Subcutaneous abdominal adipose tissue (tissue), 5 donors: ENCODE results near the gene OPTC.

Source experiments
- H3K27ac ChIP-seq: one replicate; pipeline ENCODE4 v1.7.0; 2013; ENCODE audit warnings: low read depth, mild to moderate bottlenecking, inconsistent platforms, low read length, moderate library complexity
- H3K27me3 ChIP-seq, 5 donors: one replicate each; pipeline ENCODE4 v1.7.0; 2013; ENCODE audit warnings: low read length in 5 of 5, inconsistent platforms in 1 of 5; ENCODE audit not compliant: control insufficient read depth in 5 of 5, insufficient read depth in 4 of 5
- H3K36me3 ChIP-seq, 5 donors: one replicate each; pipeline ENCODE4 v1.7.0; 2013; ENCODE audit warnings: low read length in 5 of 5; ENCODE audit not compliant: control insufficient read depth in 5 of 5, insufficient read depth in 5 of 5
- H3K4me1 ChIP-seq, 5 donors: one replicate each; pipeline ENCODE4 v1.7.0; 2013; ENCODE audit warnings: low read length in 5 of 5, mild to moderate bottlenecking in 3 of 5, moderate library complexity in 1 of 5; ENCODE audit not compliant: control insufficient read depth in 5 of 5, insufficient read depth in 5 of 5
- H3K4me3 ChIP-seq, 5 donors: one replicate each; pipeline ENCODE4 v1.7.0; 2013; ENCODE audit warnings: low read length in 5 of 5, low read depth in 1 of 5
- H3K9ac ChIP-seq, 5 donors: one replicate each; pipeline ENCODE4 v1.7.0; 2013; ENCODE audit warnings: low read length in 5 of 5, mild to moderate bottlenecking in 4 of 5, moderate library complexity in 3 of 5
- H3K9me3 ChIP-seq, 5 donors: one replicate each; pipeline ENCODE4 v1.7.0; 2013; ENCODE audit warnings: low read length in 5 of 5; ENCODE audit not compliant: control insufficient read depth in 5 of 5
- donor health status: healthy.
- donor health status: healthy.
- donor health status: healthy.
- donor health status: healthy.
- donor health status: healthy.

OPTC gene

GRCh38 chr1:203537806-203538464 lies 44.0 kb downstream of the OPTC start:
- Histone ChIP-seq H3K27me3 (no peaks in the 10 kb centered on the region), H3K27ac (peak overlapping the region; percentile 54), H3K4me1 (peaks cover 0 to 33% (median 26%) of the 10 kb centered on the region in 5 donors), H3K9me3 (no peaks in the 10 kb centered on the region), H3K9ac (no peak overlapping the region), H3K4me3 (no peak overlapping the region), H3K36me3 (no peaks in the 10 kb centered on the region)

- Histone ChIP-seq H3K4me3 (no peak overlapping the region), H3K27ac (peak overlapping the region; percentile 23), H3K4me1 (peaks cover 0 to 33% (median 26%) of the 10 kb centered on the region in 5 donors), H3K27me3 (no peaks in the 10 kb centered on the region), H3K36me3 (no peaks in the 10 kb centered on the region), H3K9ac (no peak overlapping the region), H3K9me3 (no peaks in the 10 kb centered on the region)
Observed at GRCh38 chr1:203538726-203539125, 44.8 kb downstream of the OPTC start.

GRCh38 chr1:203539831-203540546 lies 46.0 kb downstream of the OPTC start:
- H3K27ac ChIP-seq, result no peak overlapping the region
- H3K4me3 ChIP-seq, result no peak overlapping the region
- H3K27me3 ChIP-seq, result no peaks in the 10 kb centered on the region
- no peak overlapping the region for H3K9ac ChIP-seq
- peaks cover 0 to 29% (median 26%) of the 10 kb centered on the region in 5 donors for H3K4me1 ChIP-seq
- H3K9me3 ChIP-seq, result no peaks in the 10 kb centered on the region
- H3K36me3 ChIP-seq, result no peaks in the 10 kb centered on the region

- peaks cover 0 to 28% (median 19%) of the 10 kb centered on the region in 5 donors for H3K4me1 ChIP-seq
- H3K9me3 ChIP-seq, result no peaks in the 10 kb centered on the region
- H3K4me3 ChIP-seq, result no peak overlapping the region
- no peak overlapping the region for H3K9ac ChIP-seq
- H3K36me3 ChIP-seq, result no peaks in the 10 kb centered on the region
- H3K27me3 ChIP-seq, result no peaks in the 10 kb centered on the region
- no peak overlapping the region for H3K27ac ChIP-seq
Observed at GRCh38 chr1:203544485-203544884, 50.5 kb downstream of the OPTC start.

GRCh38 chr1:203544978-203545816 lies 51.2 kb downstream of the OPTC start:
- Histone ChIP-seq H3K27ac (peak overlapping the region; percentile 61), H3K4me3 (no peak overlapping the region), H3K9me3 (no peaks in the 10 kb centered on the region), H3K9ac (no peak overlapping the region), H3K36me3 (no peaks in the 10 kb centered on the region), H3K27me3 (no peaks in the 10 kb centered on the region), H3K4me1 (peaks cover 0 to 28% (median 19%) of the 10 kb centered on the region in 5 donors)

- peaks cover 0 to 28% (median 19%) of the 10 kb centered on the region in 5 donors for H3K4me1 ChIP-seq
- H3K27me3 ChIP-seq, result no peaks in the 10 kb centered on the region
- no peaks in the 10 kb centered on the region for H3K9me3 ChIP-seq
- no peaks in the 10 kb centered on the region for H3K36me3 ChIP-seq
- no peak overlapping the region for H3K4me3 ChIP-seq
- peak overlapping the region; percentile 95 for H3K27ac ChIP-seq
- H3K9ac ChIP-seq, result no peak overlapping the region
Observed at GRCh38 chr1:203546274-203546673, 52.3 kb downstream of the OPTC start.

GRCh38 chr1:203547147-203547546 lies 53.2 kb downstream of the OPTC start:
- Histone ChIP-seq H3K4me1 (peaks cover 0 to 28% (median 19%) of the 10 kb centered on the region in 5 donors), H3K9ac (peak overlapping the region in 2 of 5 donors; percentile 12 to 56)

GRCh38 chr1:203547771-203548421 lies 53.9 kb downstream of the OPTC start:
- H3K27me3 ChIP-seq, result no peaks in the 10 kb centered on the region
- peak overlapping the region in 1 of 5 donors; percentile 12 for H3K4me3 ChIP-seq
- no peaks in the 10 kb centered on the region for H3K9me3 ChIP-seq
- H3K4me1 ChIP-seq, result peaks cover 0 to 28% (median 19%) of the 10 kb centered on the region in 5 donors
- H3K36me3 ChIP-seq, result no peaks in the 10 kb centered on the region
- H3K27ac ChIP-seq, result peak overlapping the region; percentile 95
- peak overlapping the region in 3 of 5 donors; percentile 12 to 56 (median 50) for H3K9ac ChIP-seq

More at GRCh38 chr1:203547147-203547546, 53.2 kb downstream of the OPTC start:
- no peaks in the 10 kb centered on the region for H3K36me3 ChIP-seq
- no peaks in the 10 kb centered on the region for H3K9me3 ChIP-seq
- H3K4me3 ChIP-seq, result no peak overlapping the region
- no peaks in the 10 kb centered on the region for H3K27me3 ChIP-seq
- peak overlapping the region; percentile 95 for H3K27ac ChIP-seq

GRCh38 chr1:203548892-203549291 lies 54.9 kb downstream of the OPTC start:
- no peaks in the 10 kb centered on the region for H3K27me3 ChIP-seq
- H3K27ac ChIP-seq, result peak overlapping the region; percentile 95

More at GRCh38 chr1:203548892-203549291, 54.9 kb downstream of the OPTC start:
- Histone ChIP-seq H3K9me3 (no peaks in the 10 kb centered on the region), H3K36me3 (no peaks in the 10 kb centered on the region), H3K4me1 (peaks cover 0 to 28% (median 19%) of the 10 kb centered on the region in 5 donors), H3K9ac (no peak overlapping the region), H3K4me3 (no peak overlapping the region)
